Suprapubic skin (tissue), 4 donors: ENCODE data around the gene CCDC169. TPM values are rescaled to one million over a fixed set of nuclear protein-coding genes. Genes with fewer than 3 reads are reported as not detected.

Experiments
- DNase-seq, 2 donors: peaks; one replicate each; pipeline ENCODE4 v3.0.0-alpha.2; 2019; ENCODE audit warnings: low spot score in 2 of 2
- H3K27ac ChIP-seq: fragments of 200-600 bp; sonication (generic); one replicate; pipeline ENCODE4 v1.5.1; 2019
- H3K27me3 ChIP-seq: fragments of 200-600 bp; sonication (generic); one replicate; pipeline ENCODE4 v1.5.1; 2019
- H3K36me3 ChIP-seq: fragments of 200-600 bp; sonication (generic); one replicate; pipeline ENCODE4 v1.5.1; 2019
- H3K4me1 ChIP-seq: fragments of 200-600 bp; sonication (generic); one replicate; pipeline ENCODE4 v1.5.1; 2019
- H3K4me3 ChIP-seq: fragments of 200-600 bp; sonication (generic); one replicate; pipeline ENCODE4 v1.5.1; 2019; ENCODE audit warnings: mild to moderate bottlenecking
- H3K9me3 ChIP-seq: fragments of 200-600 bp; sonication (generic); one replicate; pipeline ENCODE4 v1.5.1; 2019
- EP300 ChIP-seq: sonication (generic); formaldehyde crosslinking; IDR thresholded peaks from one replicate; pipeline ENCODE4 v1.6.1; 2017; ENCODE audit warnings: antibody characterized with exemption
- POLR2A ChIP-seq, 2 donors: fragments of 450-650 bp; IDR thresholded peaks; one replicate each; pipeline ENCODE4 v1.6.1; 2017; ENCODE audit warnings: antibody characterized with exemption in 2 of 2, mild to moderate bottlenecking in 2 of 2, moderate library complexity in 2 of 2
- POLR2AphosphoS5 ChIP-seq, 3 donors: sonication (generic); formaldehyde crosslinking; IDR thresholded peaks; one replicate each; pipeline ENCODE4 v1.6.1; 2017; ENCODE audit warnings: antibody characterized with exemption in 3 of 3
- WGBS: methylation state at CpG from one replicate; pipeline ENCODE4 v1.1.5; 2018; 5-methylcytosine and 5-hydroxymethylcytosine counted together
- total RNA-seq, 4 donors: library from RNA; depleted of rRNA; stranded (reverse); fragments of >200 nt; gene quantifications; one replicate each; pipeline ENCODE4 v1.1.0, GENCODE V29; 2016
- TF ChIP-seq, protein P1 (sequence below), 2 donors: fragments of 200-600 bp in 1 of 2; fragments of 450-650 bp in 1 of 2; sonication (generic) in 1 of 2; IDR thresholded peaks; one replicate each; pipeline ENCODE4 v1.5.1; 2016 to 2019; ENCODE audit warnings: antibody characterized with exemption in 2 of 2, mild to moderate bottlenecking in 1 of 2, moderate library complexity in 1 of 2

Gene CCDC169
- total RNA-seq, 4 donors from 2014 or later: 0.13 to 0.48 (median 0.17) TPM; not detected in 1

DNA sequence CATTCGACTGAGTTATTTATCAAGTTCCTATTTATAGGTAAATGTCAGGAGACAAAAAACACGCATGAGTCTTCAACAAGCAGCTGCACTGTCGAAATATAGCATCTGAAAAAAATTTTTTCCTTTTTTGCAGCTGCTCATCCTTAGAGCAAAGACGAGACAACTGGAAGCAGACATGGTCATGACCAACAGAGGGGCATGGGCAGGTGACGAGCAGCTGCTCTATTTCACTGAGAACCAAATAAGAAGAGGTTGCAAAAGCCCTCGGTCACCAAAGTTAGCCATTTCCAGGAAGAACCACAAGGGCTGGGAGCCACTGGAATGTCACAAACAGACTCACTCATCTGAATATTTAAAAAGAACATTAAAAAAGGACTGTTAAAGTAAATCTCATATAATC lies 105.4 kb downstream of the CCDC169 start:
- no peak for DNase-seq
- H3K4me3 ChIP-seq: no peak overlapping the region
- WGBS: 55% methylated on average over 6 of the region's 6 CpGs

DNA sequence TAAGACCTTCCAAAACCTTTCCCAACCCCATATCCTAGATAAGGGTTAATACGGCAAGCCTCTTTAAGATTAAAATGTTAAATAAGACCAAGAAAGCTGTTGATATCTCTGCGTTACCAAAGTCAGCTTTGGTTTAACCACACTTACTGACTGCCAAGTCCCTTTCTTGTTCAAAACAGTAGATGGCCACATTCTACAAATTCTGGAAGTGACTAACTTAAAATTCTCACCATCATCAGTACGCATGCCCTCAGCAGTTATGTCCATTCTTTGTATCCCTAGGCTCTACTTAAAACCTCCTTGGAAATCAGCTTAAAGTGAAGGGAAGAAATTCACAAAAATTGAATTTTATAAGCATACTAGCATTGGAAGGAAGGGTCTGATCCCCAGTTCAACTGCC lies 106.8 kb downstream of the CCDC169 start:
- Histone ChIP-seq H3K27me3 (no peaks in the 10 kb centered on the region), H3K4me3 (no peak overlapping the region), H3K27ac (no peak overlapping the region), H3K36me3 (no peaks in the 10 kb centered on the region), H3K9me3 (no peaks in the 10 kb centered on the region), H3K4me1 (no peaks in the 10 kb centered on the region)
- TF ChIP-seq EP300 (no peak), POLR2A (IDR thresholded peaks at IDR 0.05) (no peak), POLR2AphosphoS5 (IDR thresholded peaks at IDR 0.05) (no peak)
- TF ChIP-seq, protein P1, sequence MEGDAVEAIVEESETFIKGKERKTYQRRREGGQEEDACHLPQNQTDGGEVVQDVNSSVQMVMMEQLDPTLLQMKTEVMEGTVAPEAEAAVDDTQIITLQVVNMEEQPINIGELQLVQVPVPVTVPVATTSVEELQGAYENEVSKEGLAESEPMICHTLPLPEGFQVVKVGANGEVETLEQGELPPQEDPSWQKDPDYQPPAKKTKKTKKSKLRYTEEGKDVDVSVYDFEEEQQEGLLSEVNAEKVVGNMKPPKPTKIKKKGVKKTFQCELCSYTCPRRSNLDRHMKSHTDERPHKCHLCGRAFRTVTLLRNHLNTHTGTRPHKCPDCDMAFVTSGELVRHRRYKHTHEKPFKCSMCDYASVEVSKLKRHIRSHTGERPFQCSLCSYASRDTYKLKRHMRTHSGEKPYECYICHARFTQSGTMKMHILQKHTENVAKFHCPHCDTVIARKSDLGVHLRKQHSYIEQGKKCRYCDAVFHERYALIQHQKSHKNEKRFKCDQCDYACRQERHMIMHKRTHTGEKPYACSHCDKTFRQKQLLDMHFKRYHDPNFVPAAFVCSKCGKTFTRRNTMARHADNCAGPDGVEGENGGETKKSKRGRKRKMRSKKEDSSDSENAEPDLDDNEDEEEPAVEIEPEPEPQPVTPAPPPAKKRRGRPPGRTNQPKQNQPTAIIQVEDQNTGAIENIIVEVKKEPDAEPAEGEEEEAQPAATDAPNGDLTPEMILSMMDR (IDR thresholded peaks at IDR 0.05): no peak
- DNase-seq: no peak
- 80% methylated on average over 3 of the region's 3 CpGs for WGBS

More for the DNA sequence above, 105.4 kb downstream of the CCDC169 start:
- no peaks in the 10 kb centered on the region for H3K9me3 ChIP-seq
- no peaks in the 10 kb centered on the region for H3K27me3 ChIP-seq
- no peak for TF ChIP-seq POLR2A (IDR thresholded peaks at IDR 0.05)
- no peak for TF ChIP-seq POLR2AphosphoS5 (IDR thresholded peaks at IDR 0.05)
- TF ChIP-seq EP300: no peak
- TF ChIP-seq, protein P1 (IDR thresholded peaks at IDR 0.05): no peak
- no peak overlapping the region for H3K27ac ChIP-seq
- H3K4me1 ChIP-seq: no peaks in the 10 kb centered on the region
- H3K36me3 ChIP-seq: no peaks in the 10 kb centered on the region

DNA sequence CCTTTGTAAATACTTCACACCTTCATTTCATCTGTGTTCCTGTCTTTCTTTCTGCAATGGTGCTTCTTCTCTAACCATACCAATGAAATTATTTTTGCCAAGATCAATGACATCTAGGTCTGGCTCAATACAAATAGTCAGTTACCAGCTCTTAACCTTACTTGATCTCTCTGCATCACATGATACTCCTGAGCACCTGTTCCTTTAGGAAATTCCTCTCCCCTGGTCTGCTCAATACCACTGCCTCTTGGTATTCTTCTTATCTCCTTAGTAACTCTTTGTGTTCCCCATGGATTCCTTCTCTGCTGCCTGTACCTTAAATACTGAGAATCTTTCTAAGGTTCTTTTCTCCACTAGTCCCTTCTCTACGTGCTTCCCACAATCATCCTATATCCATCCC lies 109.2 kb downstream of the CCDC169 start:
- Histone ChIP-seq H3K27ac (no peak overlapping the region), H3K27me3 (no peaks in the 10 kb centered on the region), H3K9me3 (no peaks in the 10 kb centered on the region), H3K4me3 (no peak overlapping the region), H3K36me3 (no peaks in the 10 kb centered on the region), H3K4me1 (no peaks in the 10 kb centered on the region)
- WGBS: 92% methylated on average over 1 of the region's 1 CpG
- no peak for DNase-seq
- no peak for TF ChIP-seq POLR2AphosphoS5 (IDR thresholded peaks at IDR 0.05)

DNA sequence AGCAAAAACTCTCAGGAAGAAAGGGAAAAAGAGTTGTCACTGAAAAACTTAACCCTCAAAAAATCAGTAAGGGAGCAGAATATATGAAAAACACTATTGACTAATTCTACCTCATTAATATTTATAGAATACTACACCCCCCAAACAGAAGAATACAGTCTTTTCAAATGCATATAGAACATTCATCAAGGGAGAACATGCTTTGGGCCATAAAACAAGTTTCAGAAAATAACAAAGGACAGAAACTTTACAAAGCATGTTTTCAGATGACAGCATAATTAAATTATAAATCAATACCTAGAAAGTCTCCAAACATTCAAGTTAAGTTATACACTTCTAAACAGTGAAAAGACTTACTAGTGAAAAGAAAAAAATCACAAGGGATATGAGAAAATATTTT lies 113.7 kb downstream of the CCDC169 start:
- DNase-seq: no peak
- H3K4me1 ChIP-seq: no peaks in the 10 kb centered on the region
- H3K27me3 ChIP-seq: no peaks in the 10 kb centered on the region
- TF ChIP-seq, protein P1 (IDR thresholded peaks at IDR 0.05): no peak
- TF ChIP-seq POLR2A (IDR thresholded peaks at IDR 0.05): no peak
- no peak for TF ChIP-seq EP300
- no peak for TF ChIP-seq POLR2AphosphoS5 (IDR thresholded peaks at IDR 0.05)
- no peaks in the 10 kb centered on the region for H3K9me3 ChIP-seq
- H3K4me3 ChIP-seq: no peak overlapping the region
- H3K27ac ChIP-seq: no peak overlapping the region
- H3K36me3 ChIP-seq: no peaks in the 10 kb centered on the region

Other genes with a start within 250 kb of the CCDC169 start
- gene DCLK1, start 166.4 kb downstream of the CCDC169 start, total RNA-seq: 10 to 100 TPM; 11.7 to 51.4 (median 15.8) TPM
- gene SOHLH2, start 83.3 kb downstream of the CCDC169 start, total RNA-seq: under 1 TPM in 1 of 4 donors, not detected in 3; 0.21 TPM
- 10 to 100 TPM; 25.7 to 51.0 (median 35.7) TPM for gene SPART, start 48.6 kb upstream of the CCDC169 start, total RNA-seq
- under 1 TPM in 2 of 4 donors, not detected in 2; 0.38 to 0.65 TPM for gene CCNA1, start 134.7 kb upstream of the CCDC169 start, total RNA-seq